Stimulated activated CD4-positive, alpha-beta T cell treated with anti-CD3 and anti-CD28 coated beads, Interleukin-15, amount 100 ng/mL, for 24 hours (primary cell): ENCODE data around the gene ENG.
"Not testable (repeated sequence)": the region's sequence is repeated elsewhere in the genome, so short reads cannot be mapped to it uniquely, and the experiment has no call there.

ENCODE experiments used
- DNase-seq: peaks from one replicate; pipeline ENCODE4 v3.0.0-alpha.2; 2020

Gene ENG

DNA sequence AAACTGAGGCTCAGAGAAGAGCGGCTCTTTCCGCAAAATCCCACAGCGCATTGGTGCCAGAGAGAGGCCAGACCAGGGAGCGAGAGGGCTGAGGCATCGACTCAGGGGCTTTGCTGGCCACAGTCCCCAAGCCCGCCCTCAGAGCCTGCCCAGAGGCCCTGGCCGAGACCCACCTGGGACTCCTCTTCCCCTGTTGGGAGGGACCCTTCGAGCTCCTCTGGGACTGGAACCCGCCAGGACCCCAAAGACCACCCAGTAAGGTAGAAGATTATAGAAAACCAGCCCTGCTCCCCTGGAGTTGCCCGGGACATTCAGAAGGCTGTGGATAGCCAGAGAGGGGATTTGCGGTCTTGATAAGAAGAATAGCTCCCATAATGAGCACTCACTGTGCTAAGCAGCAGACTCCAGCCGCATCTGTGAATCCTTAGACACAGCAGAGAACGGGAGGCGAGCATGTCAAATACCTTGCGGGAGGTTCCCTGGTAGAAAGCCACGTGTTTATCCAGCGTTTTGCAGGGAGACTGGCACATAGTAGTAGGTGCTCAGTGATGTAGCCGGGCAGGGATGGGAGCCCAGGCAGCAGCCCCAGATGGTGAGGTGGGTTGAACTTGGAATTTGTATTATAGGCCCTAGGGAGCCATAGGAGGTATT lies 23.7 kb upstream of the ENG start:
- DNase-seq = no peak

DNA sequence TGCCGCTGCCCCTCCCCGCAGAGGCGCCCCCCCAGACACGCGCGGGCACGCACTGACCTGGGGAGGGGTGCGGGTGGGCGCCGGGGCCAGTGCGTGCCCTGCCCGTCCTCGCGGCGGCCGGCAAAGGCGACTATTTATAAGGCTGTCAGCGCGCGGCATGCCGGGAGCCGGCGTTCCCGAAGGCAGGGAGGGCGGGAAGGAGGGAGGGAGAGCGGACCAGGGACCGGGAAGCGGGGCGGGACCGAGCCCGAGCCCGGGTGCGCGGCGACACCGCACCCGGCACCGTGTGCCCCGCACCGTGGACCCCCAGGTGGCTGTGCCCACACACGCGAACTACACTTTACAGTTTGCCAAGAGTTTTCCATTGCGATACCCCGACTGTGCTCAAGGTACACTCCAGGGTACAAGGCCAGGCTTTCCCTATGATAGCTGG lies 23.1 kb upstream of the ENG start, which contains the start of gene AK1:
TSS of gene AK1 (minus strand) at position 110 of the 433 bp plus-strand sequence. CDS start 3,058 bp downstream, outside the sequence.
- no peak for DNase-seq

DNA sequence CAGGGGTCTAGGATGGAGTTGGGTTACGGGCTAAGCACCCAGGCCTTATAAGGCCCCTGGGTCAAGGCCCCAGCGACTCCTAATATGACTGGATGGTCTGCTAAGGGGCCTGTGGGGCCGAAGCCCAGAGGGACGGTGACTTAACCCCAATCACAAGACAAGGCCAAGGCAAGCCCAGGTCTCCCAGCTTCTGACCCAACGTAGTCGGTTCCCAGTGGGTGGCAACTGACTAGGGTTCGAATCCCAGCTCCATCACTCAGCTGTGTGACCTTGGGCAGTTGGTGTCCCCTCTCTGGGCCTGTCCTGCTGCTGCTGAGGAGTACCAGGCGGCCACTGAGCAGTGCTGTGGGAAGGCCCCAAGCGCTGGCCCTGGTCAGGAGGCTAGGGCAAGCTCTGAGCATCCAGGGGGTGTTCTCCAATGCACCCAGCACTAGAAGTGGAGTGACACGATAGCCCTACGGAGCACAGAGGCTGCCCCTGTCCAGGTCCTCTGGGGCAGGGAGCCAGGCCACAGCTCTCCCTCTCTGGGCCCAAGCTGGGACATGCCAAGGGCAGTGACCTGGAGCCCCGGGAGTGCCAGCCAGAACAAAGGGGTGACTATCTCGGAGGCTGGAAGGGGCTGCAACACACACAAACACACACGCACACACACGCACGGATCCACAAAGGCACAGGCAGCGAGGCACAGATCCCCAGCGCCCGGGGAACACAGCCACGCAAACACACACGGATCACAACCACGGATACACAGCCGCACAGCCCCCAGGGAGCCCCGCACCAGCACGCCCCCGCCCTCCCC lies 22.5 kb upstream of the ENG start:
- no peak for DNase-seq

DNA sequence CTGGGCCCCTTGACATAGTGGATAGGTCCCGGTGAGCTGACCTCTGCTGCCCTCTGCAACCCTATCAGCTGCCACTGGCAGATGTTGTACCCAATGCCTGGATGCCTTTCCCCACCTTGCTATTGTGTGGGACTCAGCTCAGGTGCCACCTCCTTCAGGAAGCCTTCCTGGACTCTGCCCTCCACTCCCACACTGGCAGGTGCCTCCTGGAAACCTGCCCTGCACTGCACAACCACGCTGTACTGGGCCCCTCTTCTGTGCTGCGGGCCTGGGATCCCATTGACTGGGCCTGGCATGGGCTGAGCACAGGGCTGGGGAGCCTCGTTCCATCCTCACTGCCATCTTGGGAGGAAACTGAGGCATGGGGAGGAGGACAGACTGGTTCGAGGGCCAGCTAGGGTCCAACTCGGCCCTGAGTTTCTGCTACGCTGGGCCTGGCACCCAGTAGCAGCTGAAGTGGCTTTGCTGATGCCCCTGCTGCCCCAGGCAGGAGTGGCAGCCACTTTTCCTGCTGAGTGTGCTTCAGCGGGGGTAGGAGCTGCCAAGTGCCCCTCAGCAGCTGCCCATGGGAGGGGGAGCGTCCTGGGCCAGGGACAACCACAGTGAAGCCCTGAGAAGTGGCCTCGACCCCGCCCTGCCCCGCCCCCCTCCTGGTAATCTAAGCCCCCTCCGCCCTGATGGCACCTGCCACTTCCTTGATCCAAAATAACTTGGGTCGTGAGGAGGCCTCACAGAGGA lies 21.7 kb upstream of the ENG start:
- no peak for DNase-seq

DNA sequence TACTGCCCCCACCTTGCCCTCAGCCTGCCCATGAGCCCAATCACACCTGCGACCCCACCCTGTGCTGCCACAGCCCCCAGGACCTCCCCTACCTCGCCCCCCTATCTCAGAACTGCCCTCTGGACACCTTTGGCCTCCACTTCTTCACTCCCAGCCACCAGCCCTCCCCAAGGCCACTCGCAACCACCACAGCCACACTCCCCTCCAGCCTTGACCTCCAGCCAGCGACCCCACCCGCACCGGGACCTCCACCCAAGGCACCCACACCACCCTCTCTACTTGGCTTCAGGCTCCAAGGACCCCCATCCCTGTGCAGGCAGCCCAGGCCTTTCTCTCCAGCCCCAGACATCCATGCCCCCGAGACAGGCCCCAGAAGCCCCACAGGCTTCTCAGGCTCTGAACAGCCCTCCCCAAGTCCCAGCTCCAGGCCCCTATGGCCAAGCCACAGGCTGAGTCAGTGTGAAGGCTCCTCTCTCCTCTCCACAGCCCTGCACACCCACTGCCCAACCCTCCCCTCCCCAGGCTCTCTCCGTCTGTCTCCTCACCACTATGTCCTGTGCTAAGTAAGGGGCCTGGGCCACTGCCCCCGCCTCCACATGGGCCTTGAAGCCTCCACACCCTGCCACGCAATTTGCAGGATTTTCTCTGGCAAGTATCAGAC lies 21.0 kb upstream of the ENG start:
- no peak for DNase-seq

DNA sequence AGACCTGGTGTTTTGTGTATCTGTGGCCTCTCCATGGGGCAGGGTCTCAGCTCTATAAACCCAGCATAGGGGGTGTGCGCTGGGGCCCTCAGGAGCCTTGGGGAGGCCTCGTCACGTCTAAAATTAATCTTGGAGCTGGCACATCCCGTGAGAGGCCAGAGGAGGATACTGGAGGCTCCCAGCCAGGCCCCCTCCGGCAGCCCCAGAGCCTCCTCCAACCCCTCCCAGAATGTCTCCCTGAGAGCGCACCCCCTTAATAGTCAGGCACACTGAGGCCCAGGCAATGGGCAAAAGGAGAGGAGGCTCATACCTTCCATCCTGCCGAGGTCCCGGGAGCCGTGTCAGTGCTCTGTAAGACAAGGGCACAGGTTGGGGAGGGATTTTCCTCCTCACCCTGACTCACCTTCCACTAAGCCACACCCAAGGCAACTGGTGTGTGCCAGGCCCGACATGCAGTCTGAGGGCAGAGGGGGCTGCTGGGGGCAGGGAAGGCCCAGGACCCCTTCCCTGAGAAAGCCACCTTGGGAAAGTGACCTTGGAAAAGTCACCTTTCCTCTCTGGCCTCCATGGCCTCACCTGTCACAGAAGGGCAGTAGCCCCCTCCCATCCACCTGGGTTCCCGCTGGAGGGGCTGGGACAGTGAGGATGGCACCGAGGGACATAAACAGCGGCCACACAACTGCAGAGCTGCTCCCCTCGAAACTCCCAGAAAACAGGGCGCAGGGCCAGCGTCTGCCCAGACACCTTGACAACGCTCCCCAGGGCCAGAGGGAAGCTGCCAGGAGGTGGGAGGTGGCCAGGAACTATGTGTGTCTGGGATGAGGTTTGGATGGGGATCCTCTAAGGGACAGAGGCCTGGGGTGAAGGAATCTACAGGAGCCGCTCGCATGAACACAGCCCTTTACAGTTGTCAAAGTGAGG lies 20.1 kb upstream of the ENG start:
- DNase-seq = no peak

DNA sequence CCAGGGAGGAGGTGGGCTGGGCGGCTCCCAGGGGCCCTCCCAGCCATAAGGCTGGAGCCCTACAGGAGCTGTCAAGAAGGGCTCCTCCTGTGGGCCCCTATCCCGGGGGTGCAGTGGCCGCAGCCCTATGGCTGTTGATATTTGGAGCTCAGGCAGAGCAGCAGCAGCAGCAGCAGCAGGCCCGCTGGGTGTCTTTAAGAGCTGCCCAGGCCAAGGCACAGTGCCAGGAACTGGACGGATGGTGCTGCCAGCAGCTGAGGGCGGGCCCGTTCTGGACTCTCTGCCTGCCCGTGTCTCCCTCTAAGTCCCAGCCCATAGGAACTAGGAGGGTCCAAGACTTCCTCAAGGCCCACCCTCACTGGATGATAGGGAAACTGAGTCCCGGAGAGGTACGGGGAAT lies 19.4 kb upstream of the ENG start:
- DNase-seq = no peak

DNA sequence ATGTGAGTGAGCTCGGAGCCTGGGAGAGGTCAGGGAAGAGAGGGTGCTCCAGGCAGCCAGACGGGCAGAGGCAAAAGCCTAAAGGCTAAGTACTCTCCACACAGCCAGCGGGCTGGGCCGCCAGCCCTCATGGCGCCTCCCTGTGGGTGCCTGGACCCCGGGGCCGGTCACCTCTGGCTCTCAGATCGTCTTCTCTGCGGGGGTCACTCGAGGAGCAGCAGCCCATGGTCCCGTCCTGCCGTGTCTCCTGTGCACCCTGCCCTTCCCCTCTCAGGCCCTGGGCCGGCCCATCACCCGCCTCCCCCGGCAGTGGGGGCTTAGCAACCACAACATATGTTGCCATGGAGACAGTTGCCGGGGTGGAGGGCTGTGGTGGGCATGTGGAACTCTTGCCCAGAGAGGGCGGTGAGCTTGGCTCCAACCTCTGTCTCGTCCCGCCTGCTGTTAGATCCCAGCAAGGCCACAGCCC lies 18.8 kb upstream of the ENG start:
- no peak for DNase-seq

DNA sequence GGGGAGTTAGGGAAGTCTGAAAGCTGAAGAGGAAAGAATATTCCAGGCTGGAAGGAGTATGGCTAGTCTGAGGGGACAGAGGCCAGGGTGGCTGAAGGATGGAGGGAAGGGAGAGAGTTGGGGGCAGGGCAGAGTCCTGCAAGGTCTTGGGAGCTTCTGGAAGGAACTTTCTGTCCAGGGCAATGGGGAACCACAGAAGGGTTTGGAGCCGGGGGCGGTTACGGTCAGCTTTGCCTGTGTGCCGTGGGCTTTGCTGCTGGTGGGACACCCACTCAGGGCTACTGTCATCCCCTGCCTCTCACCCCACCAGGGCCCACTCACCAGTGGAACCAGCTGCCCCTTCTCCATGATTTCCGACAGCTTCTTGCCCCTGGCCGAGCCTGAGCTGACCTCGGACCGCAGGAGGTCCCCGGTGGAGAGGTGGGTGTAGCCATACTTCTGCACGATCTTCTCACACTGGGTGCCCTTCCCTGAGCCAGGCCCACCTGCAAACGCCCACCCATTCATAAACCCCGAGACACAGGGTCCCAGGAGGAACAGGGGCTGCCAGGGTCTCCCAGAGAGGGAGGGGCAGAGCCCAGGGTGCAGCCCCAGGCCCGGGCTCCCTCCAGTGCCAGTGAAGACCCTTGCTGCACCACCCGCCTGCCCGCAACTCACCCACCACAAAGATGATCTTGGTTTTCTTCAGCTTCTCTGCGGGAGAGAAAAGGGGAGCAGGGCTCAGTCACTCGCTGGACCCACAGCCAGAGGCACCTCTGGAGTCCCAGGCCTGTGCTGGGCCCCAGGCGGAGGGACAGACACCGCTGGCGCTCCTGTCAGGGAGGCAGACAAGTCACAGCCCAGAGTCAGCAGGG lies 18.1 kb upstream of the ENG start:
- DNase-seq = no peak

DNA sequence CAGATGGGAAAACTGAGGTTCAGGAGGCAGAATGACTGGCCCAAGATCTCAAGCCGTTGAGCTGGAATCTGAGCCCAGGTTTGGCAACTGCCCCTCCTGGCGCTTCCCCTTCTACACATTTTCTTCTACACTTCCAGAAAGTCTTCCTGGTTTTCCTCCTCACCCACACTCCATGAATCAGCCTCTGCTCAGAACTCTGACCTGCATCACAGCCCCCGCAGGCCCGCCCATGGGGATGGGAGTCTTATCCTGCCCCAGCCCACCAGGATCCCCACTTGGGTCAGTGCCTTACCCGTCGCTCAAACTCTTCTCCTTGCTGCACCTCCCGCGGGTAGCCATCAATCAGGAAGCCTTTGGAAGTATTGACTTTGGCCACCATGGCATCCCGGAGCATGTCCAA lies 17.1 kb upstream of the ENG start:
- DNase-seq = no peak

DNA sequence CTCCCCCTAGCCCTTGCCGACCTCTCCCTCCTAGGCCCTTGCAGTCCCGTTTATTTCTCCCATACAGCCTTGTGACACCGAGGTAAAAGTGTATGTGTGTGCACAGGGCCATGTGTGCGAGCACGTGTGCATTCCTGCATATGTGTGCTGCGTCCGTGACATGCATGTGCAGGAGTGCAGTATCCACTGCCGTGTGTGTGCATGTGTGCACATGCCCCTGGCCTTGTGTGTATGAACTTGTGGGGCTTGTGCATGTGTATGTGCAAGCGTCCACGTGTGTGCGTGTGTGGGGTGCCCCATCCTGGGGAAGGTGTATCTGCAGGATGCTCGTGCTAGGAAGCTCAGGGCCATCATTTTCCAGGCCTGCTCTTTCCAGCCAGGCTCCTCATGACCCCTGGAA lies 16.4 kb upstream of the ENG start:
- no peak for DNase-seq

DNA sequence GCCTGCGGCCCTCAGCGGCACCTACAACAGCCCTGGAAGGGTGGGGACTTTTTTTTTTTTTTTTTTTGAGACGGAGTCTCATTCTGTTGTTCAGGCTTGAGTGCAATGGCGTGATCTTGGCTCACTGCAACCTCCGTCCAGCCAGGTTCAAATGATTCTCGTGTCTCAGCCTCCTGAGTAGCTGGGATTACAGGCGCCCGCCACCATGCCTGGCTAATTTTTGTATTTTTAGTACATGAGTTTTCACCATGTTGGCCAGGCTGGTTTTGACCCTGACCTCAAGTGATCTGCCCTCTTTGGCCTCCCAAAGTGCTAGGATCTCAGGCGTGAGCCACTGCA lies 15.7 kb upstream of the ENG start:
- not testable (repeated sequence) for DNase-seq

DNA sequence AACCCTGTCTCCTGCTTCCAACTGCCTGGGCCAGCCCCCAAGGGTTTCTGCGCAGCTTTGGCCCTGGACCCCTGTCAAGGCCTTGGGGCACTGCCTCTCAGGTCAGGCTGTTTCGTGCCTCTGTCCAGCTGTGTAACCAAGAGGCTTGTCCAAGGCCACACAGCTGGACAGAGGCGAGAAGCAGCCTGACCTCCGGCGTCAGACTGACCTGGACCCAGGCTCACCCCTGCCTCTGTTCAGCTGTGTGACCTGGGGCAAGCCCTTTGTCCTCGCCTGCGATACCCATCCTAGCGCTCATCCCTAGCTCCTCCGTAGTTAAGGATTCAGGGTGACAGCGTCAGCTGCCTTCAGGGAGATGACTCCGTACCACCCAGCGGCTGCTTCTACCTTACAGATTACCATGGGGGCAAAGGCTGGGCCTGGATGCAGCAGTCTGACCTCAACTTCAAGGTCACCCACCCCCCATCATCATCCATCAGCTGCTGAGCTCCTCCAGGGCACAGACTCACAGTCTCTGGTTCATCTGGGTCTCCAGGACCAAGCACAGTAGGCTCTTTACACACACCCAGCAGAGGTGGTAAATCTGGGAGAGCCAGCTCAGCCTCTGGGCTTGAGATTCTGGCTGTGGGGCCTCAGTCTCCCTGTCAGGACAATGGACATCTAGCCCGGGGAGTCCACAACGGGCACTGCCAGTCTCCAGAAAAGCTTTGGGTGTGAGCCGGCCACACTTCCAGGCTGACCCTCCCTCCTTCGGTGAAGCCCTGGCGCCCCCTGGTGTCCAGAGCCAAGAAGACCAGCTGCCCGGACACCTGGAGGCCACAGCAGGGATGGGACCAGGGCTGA lies 15.1 kb upstream of the ENG start:
- DNase-seq = peak; percentile 89

DNA sequence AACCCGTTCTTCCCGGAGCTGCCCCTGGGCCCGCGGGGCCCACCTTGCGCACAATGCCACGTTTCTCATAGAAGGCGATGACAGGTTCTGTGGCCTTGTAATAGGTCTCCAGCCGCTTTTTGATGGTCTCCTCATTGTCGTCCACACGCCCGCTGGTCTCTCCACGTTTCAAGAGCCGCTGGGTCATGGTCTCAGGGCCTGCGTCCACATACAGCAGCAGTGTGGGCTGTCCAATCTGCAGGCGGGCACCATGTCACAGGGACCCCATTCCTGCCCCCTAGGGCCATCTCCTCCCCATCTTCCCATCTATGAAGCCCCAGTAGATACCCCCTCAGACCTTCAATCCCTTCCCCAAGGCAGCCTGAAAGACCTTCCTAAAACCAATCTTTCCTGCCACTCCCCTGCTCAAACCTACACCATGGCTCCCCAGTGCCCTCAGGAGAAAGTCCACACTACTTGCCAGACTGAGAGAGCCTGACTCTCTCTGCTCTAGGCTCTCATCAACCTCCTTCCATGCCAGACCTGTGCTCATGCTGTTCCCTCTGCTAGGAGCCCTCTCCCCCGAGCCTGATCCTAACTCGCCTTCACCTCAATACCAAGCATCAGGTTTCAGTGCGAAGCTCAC lies 13.9 kb upstream of the ENG start:
- no peak for DNase-seq

DNA sequence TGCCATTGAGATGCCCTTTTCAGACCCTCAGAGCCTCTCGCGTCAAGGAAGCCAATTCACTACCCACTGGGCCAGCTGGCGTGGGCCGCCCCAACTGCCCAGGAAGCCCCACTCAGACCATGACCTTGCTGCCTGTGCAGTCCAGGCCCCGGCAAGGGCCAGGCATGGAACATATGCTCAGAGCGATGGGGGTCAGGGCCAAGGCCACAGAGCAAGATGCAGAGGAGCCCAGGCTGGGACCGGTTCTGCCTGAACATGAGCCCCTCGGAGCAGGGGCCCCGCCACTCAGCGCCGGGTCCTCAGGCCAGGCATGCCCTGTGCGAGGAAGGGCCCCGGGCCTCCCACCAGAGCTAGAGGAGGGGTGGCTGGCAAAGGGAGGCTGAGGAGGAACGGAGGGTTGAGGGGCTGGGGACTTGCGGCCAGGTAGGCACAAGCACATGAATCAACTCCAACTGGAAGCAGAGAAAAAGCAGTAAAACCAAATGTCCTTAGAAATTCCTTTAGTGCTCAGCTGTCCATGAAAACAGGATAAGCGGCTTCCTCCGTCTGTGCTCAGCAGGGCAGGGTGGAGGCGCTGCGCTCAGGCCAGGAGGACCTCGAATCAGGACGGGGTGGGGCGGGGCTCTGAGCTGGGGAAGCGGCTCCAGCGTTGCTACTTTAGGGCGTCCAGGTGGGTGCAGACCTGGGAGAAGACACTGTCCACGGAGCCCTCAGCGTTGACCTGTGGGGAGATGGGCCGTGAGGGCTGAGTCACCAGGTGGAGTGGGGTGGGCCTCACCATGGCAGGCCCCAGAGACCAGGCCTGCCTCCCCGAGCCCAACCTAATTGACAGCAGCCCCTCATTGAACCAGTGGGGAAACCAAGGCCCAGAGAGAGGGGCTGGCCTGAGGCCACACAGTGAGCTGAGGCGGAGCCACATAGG lies 13.2 kb upstream of the ENG start:
- no peak for DNase-seq

DNA sequence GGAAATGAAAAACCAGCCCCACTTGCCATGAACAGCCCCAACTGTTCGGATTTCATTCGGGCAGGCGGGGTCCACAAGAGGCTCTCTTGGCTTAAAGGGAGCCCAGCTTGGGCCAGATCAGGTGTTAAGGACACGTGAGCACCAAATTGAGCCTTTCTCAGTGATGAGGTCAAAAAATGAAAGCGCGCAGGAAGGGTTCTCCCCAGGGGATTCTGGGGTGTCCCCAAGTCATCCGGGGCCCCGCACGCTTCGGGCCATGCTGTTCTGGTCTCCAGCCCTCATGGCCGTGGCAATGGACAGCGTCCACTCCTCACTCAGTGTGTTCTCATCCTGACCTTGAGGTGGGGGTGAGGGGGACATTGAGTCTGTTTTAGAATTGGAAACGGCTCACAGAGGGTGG lies 12.1 kb upstream of the ENG start:
- DNase-seq = no peak

DNA sequence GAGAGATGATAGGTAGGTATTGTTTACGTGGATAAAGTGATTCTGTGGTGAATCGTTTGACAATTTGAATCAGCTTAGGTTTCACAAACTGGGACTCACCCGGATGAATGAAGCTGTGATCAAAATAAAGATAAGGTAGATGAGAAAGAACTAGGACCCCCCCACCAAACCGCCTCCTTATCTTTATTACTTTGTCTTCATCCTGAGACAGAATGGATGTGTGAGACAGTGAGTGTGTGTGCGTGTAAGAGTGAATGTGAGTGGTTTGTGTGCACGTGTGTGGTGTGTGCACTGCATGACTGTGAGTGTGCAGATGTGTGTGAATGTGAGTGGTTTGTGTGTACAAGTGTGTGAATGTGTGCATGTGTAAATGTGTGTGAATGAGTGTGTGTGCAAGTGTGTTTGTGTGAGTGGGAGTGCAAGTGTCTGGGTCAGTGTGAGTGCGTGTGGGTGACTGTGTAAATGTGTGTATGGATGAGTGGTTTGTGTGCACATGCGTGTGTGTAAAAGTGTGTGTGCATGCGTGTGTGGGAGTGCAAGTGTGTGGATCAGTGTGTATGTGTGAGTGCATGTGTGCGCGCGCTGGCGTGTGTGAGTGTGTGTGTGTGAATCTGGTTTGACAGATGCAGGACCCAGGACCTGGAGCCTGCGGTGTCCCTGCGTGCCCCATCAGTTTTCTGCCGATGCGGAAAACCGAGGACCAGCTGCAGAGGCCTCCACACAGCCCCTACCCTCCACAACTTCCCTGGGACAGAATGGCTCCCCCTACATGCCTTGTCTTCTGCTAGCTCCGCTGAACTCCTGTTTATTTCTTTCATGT lies 11.4 kb upstream of the ENG start:
- peak; percentile 43 for DNase-seq

DNA sequence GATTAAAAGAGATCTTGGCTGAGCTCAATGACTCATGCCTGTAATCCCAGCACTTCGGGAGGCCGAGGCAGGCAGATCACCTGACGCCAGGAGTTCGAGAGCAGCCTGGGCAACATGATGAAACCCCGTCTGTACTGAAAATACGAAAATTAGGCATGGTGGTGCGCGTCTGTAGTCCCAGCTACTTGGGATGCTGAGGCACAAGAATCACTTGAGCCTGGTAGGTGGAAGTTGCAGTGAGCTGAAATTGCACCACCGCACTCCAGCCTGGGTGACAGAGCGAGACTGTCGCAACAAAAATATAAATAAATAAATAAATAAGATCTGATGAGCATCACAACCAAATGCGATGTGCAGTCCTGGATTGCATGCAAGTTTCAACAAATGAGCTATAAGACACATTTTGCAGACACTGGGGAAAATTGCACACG lies 8.7 kb upstream of the ENG start:
- no peak for DNase-seq
